ELF-1 (cell line): ENCODE results near the gene SP140.
A peak's percentile ranks its signal among the peaks of the same experiment; 100 is the strongest.
"Not testable (repeated sequence)": the region's sequence is repeated elsewhere in the genome, so short reads cannot be mapped to it uniquely, and the experiment has no call there.

ENCODE experiments used
- DNase-seq: peaks from one replicate; pipeline ENCODE4 v3.0.0-alpha.2; 2016; ENCODE audit warnings: low read depth, low spot score

SP140 gene

DNA sequence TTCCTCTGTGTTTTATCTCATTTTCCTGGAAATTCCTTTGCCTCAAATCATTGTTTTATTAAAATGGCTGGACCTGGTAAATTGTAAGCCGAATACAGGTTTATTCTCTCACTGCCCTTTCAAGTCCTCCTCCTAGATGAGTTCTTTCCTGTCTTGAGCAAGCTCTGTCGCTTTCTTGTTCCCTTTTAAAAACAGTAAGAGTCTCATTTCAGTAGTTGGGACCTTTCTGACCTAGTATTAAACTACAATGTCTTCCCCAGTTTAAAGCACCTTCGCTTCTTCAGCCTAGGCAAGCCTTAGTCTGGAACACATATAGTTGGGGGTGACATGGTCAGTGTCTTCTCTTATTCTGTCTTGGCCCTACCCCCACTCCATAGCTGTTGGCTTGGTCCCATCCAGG lies 60.5 kb downstream of the SP140 start:
- DNase-seq, result no peak

DNA sequence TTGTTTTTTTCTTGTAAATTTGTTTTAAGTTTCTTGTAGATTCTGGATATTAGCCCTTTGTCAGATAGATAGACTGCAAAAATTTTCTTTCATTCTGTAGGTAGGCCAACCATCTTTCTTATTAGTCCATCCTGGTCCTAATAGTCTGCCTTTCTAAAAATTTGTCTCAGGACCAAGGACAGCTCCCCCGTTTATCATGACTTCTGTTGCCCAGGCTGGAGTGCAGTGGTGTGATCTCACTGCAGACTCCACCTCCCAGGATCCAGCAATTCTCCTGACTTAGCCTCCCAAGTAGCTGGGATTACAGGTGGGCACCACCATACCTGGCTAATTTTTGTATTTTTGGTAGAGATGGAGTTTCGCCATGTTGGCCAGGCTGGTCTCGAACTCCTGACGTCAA lies 63.8 kb downstream of the SP140 start:
- DNase-seq, result peak; percentile 25

DNA sequence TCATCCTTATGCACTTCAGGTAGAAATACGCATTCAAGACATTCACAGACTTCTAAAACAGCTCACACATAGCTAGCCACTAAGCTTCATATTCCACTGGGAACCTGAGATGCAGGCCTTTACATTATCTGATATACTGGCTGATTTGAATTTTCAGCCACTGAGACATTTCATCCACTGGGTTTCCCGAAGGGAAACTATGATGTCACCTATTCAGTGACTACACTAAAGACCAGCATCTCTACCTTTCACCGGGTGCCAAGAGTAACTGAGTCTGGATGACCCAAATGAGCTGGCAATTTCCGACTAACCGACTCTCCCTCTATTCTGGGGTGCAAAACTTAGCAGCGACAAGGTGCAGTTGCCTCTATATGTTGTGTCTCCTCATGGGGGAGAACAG lies 69.7 kb downstream of the SP140 start:
- no peak for DNase-seq

DNA sequence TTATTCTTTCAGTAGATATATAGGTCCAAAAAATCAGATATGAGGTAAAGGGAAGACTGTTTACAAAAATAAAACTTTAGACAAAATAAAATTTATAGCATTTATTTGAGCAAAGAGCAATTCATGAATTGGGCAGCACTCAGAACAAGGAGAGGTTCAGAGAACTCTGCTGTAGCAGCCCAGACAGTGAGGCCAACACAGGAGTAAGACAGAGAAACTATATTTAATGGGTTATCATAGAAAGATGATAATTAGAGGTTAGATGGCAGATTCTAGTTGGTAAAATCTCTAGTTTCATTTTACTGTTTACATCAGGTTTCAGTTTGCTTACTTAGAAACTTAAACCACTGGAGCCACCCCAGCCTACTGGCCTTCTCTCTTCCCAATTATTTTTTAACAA lies 71.4 kb downstream of the SP140 start:
- no peak for DNase-seq

DNA sequence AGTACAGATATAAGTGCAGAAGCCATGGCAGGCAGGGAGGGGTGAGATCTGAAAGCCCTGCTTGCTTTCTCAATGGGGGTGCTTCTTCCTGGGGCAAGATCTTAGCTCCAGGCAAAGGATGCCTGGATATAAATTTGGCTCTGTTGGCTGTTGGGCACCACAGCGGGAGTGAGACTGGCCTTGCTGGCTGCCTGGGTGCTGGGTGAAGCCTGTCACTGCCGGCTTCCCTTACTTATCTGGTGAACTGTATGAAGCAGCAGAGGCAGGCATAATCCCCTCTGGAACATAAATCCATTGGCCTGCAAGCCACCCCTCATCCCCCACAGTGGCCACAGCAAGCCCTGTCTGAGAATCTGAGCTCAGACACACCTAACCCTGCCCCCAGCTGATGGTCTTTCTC lies 74.1 kb downstream of the SP140 start:
- no peak for DNase-seq

DNA sequence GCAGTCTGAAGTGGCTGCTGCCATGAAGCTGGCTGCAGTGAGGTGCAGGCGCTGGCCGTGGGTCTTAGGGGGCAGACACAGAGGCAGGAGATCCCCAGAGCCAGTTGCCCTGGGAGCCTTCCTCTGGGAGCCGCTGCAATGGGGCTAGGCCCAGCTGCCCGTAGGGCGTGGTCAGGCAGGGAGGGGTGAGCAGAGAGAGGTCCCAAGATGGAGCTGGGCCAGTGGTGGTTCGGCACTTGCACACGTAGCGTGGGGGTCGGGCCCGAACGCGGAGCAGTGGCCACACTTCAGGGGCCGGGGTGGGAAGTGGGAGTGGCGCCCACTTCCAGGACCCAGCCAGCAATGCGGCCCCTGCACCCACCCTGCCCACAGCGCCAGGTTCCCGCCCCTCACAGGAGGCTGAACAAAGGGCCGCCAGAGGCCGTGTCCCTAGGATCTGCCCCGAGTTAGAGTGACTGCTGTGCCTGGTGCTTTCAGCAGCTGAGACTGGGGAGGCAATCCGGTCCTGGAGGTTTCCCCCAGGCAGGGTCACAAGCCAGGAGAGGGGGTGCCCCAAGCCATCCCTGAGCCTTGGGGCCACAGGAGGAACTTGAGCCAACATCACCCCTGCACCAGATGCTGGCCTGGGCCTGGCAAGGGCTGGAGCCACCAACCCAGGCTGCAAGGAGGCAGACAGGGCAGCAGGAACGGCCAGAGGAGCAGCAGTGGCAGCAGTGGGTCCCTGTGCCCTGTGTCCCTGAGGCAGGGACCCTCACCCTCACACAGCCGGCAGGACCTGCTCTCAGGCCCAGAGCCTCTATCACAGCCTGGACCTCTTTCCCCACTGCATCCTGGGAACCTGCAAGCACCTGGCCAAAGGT lies 80.1 kb downstream of the SP140 start:
- DNase-seq, result no peak

DNA sequence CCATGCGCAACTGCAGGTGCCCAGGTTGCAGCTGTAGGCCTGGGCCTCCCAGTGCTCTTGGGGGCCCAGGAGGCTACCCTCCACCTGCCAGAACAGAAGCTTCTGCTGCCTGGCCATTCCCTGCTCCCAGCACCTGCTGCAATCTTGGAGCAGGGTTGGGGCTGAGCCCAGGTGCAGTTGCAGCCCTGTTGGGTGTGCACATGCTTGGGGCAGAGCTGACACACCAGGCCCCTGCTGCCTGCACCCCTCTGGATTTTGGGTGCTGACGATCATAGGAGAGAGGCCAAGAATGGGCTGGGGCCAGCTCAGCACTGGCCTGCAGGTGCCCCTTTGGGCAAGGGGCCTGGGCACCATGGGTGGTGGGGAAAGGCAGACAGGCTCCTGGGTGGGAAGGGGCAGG lies 80.9 kb downstream of the SP140 start:
- DNase-seq, result no peak

DNA sequence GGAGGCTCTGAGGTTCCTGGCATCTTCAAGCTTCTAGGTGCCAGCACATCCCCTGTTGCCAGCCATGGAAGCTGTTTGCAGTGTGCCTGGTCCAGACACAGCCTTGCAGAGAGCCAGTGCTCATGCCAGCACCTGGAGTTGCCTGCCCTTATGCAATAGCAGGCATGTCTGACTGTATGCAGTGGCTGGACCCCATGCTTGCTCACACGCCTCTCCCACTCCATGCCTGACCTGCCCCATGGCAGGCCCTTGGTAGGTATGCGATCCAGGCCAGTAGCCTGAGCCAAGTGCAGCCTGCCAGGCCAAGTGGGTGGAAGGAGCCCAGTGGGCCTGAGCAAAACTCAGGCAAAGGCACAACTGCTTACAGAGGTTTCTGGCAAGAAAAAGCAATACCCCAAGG lies 81.9 kb downstream of the SP140 start:
- DNase-seq, result no peak

DNA sequence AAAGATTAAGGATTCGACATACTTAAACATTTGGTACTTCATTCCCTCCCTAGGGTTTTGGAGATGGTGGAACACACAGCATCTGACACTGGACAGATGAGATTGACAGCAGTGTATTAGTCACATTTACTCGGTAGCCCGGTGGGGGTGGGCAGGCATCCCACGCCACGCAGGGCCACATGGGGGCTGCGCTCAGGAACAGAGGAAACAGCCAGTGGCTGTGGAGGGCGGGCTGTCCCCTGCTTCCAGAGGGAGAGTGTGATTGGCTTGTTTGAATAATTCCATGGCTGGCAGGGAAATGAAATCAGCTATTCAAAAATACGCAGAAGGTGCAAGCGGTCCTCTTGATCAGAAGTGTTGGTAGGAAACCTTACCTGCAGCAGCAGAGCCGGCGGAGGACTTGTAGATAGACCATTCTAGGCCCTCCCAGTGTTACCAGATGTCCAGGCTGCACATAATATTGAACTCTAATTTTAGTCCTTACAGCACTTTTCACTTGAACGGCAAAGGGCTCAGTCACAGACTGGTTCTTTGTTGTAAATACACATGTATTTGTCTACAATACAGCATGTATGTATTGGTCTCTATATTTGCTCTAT lies 83.0 kb downstream of the SP140 start:
- no peak for DNase-seq

DNA sequence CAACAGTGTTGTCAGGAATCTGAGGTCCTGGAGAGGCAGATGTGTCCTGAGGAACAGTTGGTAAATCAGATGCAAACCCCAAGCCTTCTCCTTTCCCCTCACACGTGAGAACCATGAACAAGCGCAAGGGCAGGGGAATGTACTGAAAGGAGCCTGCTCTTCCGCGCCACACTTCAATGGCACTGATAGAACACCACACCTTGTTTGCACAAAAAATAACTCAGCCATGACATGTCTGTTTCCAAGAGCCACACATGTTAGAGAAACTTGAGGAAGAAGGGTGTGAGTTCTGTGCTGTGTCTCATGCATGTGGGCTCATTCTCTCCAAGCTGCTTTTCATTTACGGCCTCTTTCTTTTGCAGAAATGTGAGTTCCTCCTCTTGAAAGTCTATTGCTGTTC lies 85.3 kb downstream of the SP140 start:
- not testable (repeated sequence) for DNase-seq

DNA sequence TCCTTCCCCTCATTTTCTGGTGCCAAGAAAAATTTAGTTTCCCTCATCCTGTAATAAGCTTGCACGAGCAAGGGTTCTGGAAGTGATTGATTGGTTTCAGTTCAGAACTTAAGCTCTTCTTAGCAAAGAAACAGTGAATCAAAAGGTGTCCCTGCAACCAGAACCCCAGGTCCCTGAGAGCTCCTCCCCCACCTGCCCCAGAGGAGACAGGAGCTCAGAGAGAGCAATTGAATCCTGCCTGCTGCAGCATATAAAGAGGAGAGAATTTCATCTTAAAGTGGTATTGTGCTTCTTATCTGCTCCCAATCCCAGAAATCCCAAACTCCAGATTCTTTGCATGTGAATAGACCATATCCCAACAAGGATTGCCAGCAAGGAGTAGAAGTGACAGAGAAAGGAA lies 86.1 kb downstream of the SP140 start:
- DNase-seq, result not testable (repeated sequence)

DNA sequence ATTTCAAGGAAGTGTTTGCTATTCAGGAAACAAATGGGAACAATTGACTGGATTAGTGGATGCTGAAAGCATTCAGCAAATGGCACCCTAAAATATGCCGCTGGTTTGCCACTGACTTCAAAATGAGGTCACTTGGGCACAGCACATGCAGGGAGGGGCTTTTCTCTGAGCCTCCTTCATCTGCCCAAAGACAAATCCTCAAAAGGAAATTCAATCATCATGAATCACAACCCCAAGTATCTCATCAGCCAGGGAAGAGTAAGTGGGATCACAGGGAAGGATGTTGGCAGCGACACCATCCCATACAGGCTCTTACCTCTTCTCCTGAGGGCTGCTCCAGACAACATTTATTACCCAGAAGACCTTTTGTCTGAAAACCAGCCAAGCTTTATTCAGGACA lies 87.1 kb downstream of the SP140 start:
- DNase-seq, result no peak

DNA sequence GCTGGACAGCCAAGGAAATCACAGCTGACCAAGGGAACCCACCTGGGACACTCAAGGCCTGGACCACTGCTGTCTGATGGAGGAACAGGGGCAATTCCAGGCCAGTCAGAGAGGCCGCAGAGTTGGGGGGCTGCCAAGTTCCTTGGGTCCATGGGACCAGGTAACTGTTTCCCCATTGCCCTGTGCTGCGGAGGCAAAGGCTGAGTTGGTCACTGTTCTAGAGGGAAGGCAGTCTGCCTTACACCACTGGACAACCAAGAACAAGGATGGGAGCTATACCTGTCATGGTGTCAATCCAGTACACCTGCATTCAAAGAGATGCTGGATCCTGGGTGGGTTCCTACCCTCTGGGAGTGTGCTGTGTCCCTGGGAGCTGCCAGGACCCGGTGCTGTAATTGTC lies 91.8 kb downstream of the SP140 start:
- no peak for DNase-seq

DNA sequence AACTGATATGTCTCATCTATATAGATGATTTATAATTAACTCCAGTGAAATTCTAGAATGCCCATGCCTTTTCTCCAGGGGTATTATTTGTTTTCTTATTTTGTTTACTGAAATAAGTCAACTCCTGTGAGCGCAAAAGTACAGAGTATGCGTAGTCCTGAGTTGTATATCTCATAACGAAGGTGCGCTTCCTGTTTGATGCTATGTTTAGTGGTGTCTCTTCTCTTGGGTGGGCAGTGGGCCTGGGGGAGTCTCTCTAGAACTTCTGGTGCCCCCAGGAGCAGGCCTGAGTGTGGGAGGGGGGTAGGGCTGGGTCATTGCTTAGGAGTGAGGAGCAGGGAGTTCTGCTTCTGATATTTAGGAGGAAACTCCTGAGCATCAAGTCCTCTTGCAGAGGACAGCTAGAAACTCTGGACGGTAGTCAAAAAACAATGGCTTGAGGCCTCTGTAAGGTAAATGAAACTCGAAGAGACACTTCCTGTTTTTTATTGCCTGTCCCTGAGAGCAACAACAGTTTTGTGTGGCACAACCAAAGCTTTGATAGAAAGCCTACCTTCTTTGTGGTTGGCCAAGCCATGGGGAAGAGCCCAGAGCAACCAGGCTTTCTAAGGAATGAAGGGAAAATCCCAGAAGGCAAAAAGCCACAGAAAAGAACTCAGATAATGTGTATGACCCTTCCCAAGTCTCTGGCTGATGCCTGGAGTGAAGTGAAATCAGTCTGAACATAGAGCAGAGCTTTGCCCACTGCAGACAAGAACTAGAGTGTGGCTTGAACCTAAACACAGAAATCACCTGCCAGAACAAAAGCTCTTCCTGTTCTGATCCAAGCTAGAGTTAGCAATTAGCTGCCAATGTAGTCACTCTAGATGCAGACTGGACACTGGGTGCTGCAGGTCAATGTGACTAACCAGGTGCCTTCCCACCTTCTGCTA lies 92.9 kb downstream of the SP140 start:
- DNase-seq, result no peak

DNA sequence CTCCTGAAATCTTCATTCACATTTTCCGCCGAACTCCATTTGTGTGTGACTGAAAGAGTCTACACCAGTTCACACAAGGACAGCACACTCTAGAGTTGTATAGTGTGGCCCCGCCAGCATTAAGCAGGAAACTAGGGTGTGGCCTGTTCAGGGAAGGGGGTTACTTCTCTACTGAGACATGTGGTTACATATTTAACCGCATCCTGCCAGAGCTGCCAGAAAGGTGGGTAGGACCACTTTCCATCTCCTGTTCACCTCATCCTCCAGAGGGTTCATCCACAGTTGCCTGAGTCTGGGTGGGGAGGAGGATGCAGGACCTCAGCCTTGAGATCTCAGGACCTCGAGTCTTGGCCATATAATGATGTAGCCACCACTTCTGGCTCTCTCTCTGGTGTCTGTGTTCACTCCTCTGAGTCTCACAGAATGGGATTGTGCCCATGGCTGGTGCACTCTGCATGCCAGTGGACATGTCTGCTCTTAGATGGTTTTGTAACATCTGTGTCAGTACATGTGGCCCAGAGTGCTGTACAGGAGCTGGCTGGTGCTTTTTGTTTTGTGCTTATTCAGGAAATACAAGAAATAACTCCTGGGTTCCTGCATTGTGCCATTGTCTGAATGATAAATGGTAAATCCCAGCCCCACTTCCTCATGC lies 93.8 kb downstream of the SP140 start:
- no peak for DNase-seq

DNA sequence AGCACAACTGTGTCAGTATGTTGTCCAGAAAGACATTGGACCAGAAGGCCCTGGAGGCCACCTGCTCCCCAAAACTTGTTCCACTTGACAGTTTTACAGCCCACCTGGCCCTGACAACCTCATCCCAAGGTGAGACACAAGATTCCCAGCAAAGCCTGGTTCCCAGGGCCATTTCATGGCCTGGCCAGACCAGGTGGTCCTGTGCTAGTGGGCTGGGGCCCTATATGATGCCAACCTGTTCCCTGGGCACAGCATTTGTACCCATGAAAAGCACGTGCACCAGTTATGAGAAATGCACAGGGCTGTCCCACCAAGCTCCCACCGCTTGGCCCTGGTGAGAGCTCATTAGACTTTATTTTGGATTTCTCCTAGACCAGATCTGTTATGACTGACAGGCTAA lies 95.5 kb downstream of the SP140 start:
- DNase-seq, result no peak

DNA sequence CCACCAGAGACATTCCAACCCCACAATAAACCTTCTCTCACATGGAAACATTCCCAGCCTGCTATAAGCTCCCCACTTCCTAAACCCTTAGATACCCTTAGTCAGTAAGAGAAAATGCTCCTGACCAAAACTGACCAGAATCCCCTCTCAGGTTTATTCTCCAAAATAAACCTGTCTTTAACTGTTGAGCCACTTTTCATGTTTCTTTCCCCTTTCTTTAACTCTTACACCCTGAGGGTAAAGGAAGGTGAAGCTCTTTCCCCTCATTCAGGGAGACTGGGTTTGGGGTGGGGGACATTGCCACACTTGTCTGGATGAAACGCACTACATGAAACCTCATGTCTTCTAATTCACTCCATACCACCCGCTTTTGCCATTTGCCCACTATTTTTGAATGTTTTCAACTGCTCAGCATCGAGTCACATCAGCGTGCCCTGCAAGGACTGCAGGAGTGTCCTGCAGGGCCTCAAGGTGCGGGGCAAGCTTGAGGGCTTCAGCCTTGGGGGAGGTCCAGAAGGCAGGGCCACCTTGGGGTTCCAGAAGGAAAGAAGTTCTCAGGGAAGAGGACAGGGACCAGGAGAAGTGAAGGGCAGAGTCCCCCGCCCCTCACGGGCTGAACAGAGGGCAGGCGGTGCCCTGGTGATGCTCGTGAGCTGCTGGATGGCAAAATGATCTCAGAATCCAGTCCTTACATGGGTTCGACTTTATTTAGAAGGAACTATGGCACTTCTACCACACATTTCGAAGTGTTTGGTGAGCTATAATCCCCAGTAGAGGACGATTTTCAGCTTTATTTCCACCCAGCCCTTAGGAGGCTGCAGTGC lies 97.2 kb downstream of the SP140 start:
- no peak for DNase-seq

DNA sequence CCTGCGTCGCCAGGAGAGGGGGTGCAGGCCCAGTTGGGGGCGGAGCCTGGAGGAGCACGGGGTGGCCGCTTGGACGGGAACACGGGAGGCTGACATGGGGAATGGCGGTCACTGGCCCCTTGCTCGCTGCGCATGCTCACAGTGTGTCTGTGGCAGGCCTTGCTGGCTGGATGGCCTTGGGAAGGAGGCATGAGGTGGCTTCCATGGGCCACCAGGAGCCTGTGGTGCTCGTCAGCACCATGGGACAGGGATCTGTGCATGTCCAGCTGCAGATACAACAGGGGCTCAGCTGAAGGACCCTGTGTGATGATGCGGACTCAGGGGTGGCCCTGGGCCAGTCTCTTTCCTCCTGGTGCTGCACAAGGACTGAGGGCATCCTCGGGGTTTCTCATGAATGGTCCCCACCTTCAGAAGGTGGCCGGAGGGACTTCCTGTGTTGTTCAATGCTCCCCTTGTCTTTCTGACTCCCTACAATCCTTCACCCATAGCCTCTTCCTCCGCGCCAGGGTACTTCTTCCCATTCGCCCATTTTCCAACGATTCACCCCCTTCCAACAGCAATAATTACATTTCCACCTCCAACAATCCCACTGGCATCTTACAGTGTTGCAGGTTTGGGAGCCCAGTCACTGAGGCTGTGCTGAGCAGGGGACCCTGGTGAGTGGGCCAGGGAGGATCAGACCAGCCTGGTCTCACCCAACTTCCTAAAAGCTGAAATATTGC lies 98.0 kb downstream of the SP140 start:
- DNase-seq, result no peak

DNA sequence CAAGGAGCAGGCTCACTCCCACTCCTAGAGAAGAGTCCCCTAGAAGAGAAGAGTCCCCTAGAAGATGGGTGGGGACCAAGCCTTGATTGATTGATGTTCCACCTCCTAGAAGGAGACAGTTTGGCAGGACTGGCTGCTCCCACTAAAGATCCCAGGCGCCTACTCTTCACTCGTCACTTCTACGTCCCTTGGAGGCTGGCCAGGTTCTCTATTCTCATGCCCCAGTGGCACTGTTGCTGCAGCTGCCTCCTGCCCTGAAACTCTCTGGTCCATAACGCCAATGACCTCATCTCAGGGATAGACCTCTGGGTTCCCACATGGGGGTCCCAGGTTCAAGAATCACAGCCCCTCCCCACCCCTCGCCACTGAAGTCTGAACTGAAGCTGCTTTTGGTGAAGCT lies 99.0 kb downstream of the SP140 start:
- no peak for DNase-seq
